GM23248 (cell line): ENCODE data around the gene FARS2. TPM values are rescaled to one million over a fixed set of nuclear protein-coding genes. Genes with fewer than 3 reads are reported as not detected.
A peak's percentile ranks its signal among the peaks of the same experiment; 100 is the strongest.

Experiments
- DNase-seq: peaks from one replicate; pipeline ENCODE4 v3.0.0-alpha.2; 2015
- H2AFZ ChIP-seq: fragments of 200-600 bp; sonication (generic); 2 replicates; pipeline ENCODE4 v1.6.1; 2016; ENCODE audit warnings: antibody characterized with exemption
- H3F3A ChIP-seq: fragments of 200-600 bp; sonication (generic); 2 replicates; pipeline ENCODE4 v1.6.1; 2016; ENCODE audit warnings: mild to moderate bottlenecking, antibody characterized with exemption, mixed run types; ENCODE audit not compliant: insufficient read depth
- H3K27ac ChIP-seq: fragments of 200-600 bp; sonication (generic); 2 replicates; pipeline ENCODE4 v1.5.1; 2016; ENCODE audit warnings: mild to moderate bottlenecking
- H3K27me3 ChIP-seq: fragments of 200-600 bp; sonication (generic); replicated peaks from 2 replicates; pipeline ENCODE4 v1.6.1; 2016; ENCODE audit warnings: mild to moderate bottlenecking; ENCODE audit not compliant: insufficient read depth
- H3K36me3 ChIP-seq: fragments of 200-600 bp; sonication (generic); 2 replicates; pipeline ENCODE4 v1.6.1; 2016; ENCODE audit warnings: low read depth, mild to moderate bottlenecking
- H3K4me1 ChIP-seq: fragments of 200-600 bp; sonication (generic); 2 replicates; pipeline ENCODE4 v1.6.1; 2016; ENCODE audit warnings: mild to moderate bottlenecking; ENCODE audit not compliant: insufficient read depth
- H3K4me2 ChIP-seq: fragments of 200-600 bp; sonication (generic); one replicate; pipeline ENCODE4 v1.6.1; 2016; ENCODE audit warnings: mild to moderate bottlenecking; ENCODE audit not compliant: unreplicated experiment
- H3K4me3 ChIP-seq: fragments of 200-600 bp; sonication (generic); 2 replicates; pipeline ENCODE4 v1.5.1; 2016; ENCODE audit warnings: mild to moderate bottlenecking
- H3K79me2 ChIP-seq: fragments of 200-600 bp; sonication (generic); 2 replicates; pipeline ENCODE4 v1.6.1; 2016; ENCODE audit warnings: mild to moderate bottlenecking; ENCODE audit not compliant: insufficient read depth
- H3K9ac ChIP-seq: fragments of 200-600 bp; sonication (generic); 2 replicates; pipeline ENCODE4 v1.6.1; 2016; ENCODE audit warnings: mild to moderate bottlenecking
- H3K9me2 ChIP-seq: fragments of 200-600 bp; sonication (generic); 2 replicates; pipeline ENCODE4 v1.6.1; 2016; ENCODE audit warnings: mixed run types, mild to moderate bottlenecking, moderate library complexity; ENCODE audit not compliant: insufficient read depth
- H3K9me3 ChIP-seq: fragments of 200-600 bp; sonication (generic); one replicate; pipeline ENCODE4 v1.6.1; 2017; ENCODE audit warnings: low read depth
- H4K20me1 ChIP-seq: fragments of 200-600 bp; sonication (generic); 2 replicates; pipeline ENCODE4 v1.6.0; 2016; ENCODE audit not compliant: insufficient read depth
- EZH2 ChIP-seq: fragments of 200-600 bp; sonication (generic); IDR thresholded peaks from 2 replicates; pipeline ENCODE4 v1.6.1; 2018; ENCODE audit warnings: antibody characterized with exemption, mild to moderate bottlenecking; ENCODE audit not compliant: insufficient read depth, poor library complexity, severe bottlenecking
- EZH2phosphoT487 ChIP-seq: fragments of 200-600 bp; sonication (generic); IDR thresholded peaks from 2 replicates; pipeline ENCODE4 v1.6.1; 2018; ENCODE audit warnings: antibody characterized with exemption, moderate library complexity, mild to moderate bottlenecking, low read depth; ENCODE audit not compliant: insufficient read depth
- WGBS, 2 experiments: methylation state at CpG; one replicate each; pipeline ENCODE4 v1.1.6; 2015 to 2017; ENCODE audit warnings: low lambda C conversion rate in 2 of 2, low coverage in 1 of 2; ENCODE audit errors: missing lambda C conversion rate in 2 of 2; 5-methylcytosine and 5-hydroxymethylcytosine counted together
- in situ Hi-C: fragments of 300-500 bp; cut with MboI; formaldehyde crosslinking; loops from 2 replicates; pipeline ENCODE4 v1.15.0; 2020
- polyA plus RNA-seq: library from polyadenylated mRNA; unstranded; fragments of >200 nt; fragmentation: Nextera tagmentation; extraction: Ambion mirVana; gene quantifications from 2 replicates; pipeline ENCODE4 v1.2.1, GENCODE V29; 2016
- total RNA-seq: library from RNA; depleted of rRNA; stranded (reverse); fragments of >200 nt; shearing (Covaris generic); gene quantifications from 2 replicates; pipeline ENCODE4 v1.2.3, GENCODE V29; 2014

Gene FARS2
- total and polyA plus RNA-seq, 2 experiments from 2014 or later: 15.1 to 16.5 TPM

- no peaks in the 10 kb centered on the region for H3K36me3 ChIP-seq
- H3K27me3 ChIP-seq: no peaks in the 10 kb centered on the region
- H3K4me2 ChIP-seq: no peak overlapping the region
- peaks cover 18% of the 10 kb centered on the region for H3K4me1 ChIP-seq
- no peaks in the 10 kb centered on the region for H4K20me1 ChIP-seq
- H3K79me2 ChIP-seq: no peaks in the 10 kb centered on the region
- peaks cover 24% of the 10 kb centered on the region for H3F3A ChIP-seq
- no peak overlapping the region for H3K4me3 ChIP-seq
- no peak overlapping the region for H3K27ac ChIP-seq
- no peaks in the 10 kb centered on the region for H3K9me2 ChIP-seq
- WGBS, 2 experiments: 99% methylated on average over 4 of the region's 4 CpGs
- in situ Hi-C loops: no loop called here
- H3K9me3 ChIP-seq: no peaks in the 10 kb centered on the region
- DNase-seq: no peak
- no peak overlapping the region for H3K9ac ChIP-seq
- H2AFZ ChIP-seq: no peak overlapping the region
- no peak for TF ChIP-seq EZH2
- no peak for TF ChIP-seq EZH2phosphoT487
Measured at GRCh38 chr6:5753209-5753608, 491.9 kb downstream of the FARS2 start.

DNA sequence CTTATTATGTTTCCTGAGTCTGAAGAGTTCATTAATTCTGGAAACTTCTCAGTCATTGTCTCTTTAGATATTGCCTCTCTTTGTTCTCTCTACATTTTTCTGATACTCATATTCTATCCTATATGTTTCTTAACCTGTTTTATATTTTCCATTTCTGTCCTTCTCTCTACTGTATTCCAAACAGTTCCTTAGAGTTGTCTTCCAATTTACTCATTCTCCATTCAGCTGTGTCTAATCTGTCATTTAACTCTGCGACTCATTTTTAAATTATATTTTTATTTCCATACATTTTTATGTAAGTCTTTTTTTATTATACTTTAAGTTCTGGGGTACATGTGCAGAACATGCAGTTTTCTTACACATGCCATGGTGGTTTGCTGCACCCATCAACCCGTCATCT is 493.6 kb downstream of the FARS2 start:
- TF ChIP-seq EZH2phosphoT487 (no peak), EZH2 (no peak)
- H3K4me1 ChIP-seq: peaks cover 18% of the 10 kb centered on the region
- H3K79me2 ChIP-seq: no peaks in the 10 kb centered on the region
- no peaks in the 10 kb centered on the region for H4K20me1 ChIP-seq
- H3K9me2 ChIP-seq: no peaks in the 10 kb centered on the region
- no peak overlapping the region for H3K4me3 ChIP-seq
- H3K27ac ChIP-seq: no peak overlapping the region
- H3K9ac ChIP-seq: no peak overlapping the region
- H3K27me3 ChIP-seq: no peaks in the 10 kb centered on the region
- H3F3A ChIP-seq: peaks cover 24% of the 10 kb centered on the region
- in situ Hi-C loops: no loop called here
- DNase-seq: peak; percentile 12
- H3K9me3 ChIP-seq: no peaks in the 10 kb centered on the region
- H3K36me3 ChIP-seq: no peaks in the 10 kb centered on the region
- 53 to 63% methylated on average over 2 of the region's 2 CpGs for WGBS, 2 experiments
- no peak overlapping the region for H3K4me2 ChIP-seq
- H2AFZ ChIP-seq: no peak overlapping the region

- Histone ChIP-seq H3K27ac (no peak overlapping the region), H3K79me2 (no peaks in the 10 kb centered on the region), H3K9me2 (no peaks in the 10 kb centered on the region), H3K9me3 (no peaks in the 10 kb centered on the region), H3K4me1 (peaks cover 8% of the 10 kb centered on the region), H3K9ac (no peak overlapping the region), H3K36me3 (no peaks in the 10 kb centered on the region), H3K4me3 (no peak overlapping the region), H3K27me3 (no peaks in the 10 kb centered on the region), H2AFZ (no peak overlapping the region), H3K4me2 (no peak overlapping the region), H3F3A (no peaks in the 10 kb centered on the region), H4K20me1 (no peaks in the 10 kb centered on the region)
- 93 to 99% methylated on average over 5 of the region's 5 CpGs for WGBS, 2 experiments
- DNase-seq: no peak
- in situ Hi-C loops: no loop called here
- no peak for TF ChIP-seq EZH2
- no peak for TF ChIP-seq EZH2phosphoT487
Measured at GRCh38 chr6:5759571-5759970, 498.3 kb downstream of the FARS2 start.

DNA sequence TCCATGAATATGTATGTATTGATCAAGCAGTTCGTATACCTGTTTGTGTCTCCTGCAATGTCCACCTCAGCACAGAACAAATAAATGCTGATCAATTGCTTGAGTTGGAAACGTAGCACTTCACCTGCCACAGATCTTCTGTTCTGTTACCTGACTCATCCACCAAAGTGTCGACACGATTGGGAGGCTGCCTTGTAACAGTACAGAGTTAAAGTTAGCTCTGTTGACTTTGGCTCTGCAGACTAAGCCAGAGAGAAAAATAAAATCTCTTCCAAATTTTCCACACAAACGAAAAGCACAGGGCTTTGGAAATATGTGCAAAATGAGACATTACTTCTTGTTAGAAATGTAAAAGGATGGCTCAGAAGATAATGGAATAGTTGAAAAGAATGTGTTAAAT is 500.1 kb downstream of the FARS2 start:
- no peak for DNase-seq
- Histone ChIP-seq H3K4me1 (peaks cover 12% of the 10 kb centered on the region), H3K9me2 (no peaks in the 10 kb centered on the region), H3K4me2 (no peak overlapping the region), H3K9ac (no peak overlapping the region), H2AFZ (no peak overlapping the region), H3K4me3 (no peak overlapping the region), H3K9me3 (no peaks in the 10 kb centered on the region), H4K20me1 (no peaks in the 10 kb centered on the region), H3F3A (no peaks in the 10 kb centered on the region), H3K27ac (no peak overlapping the region), H3K36me3 (no peaks in the 10 kb centered on the region), H3K79me2 (no peaks in the 10 kb centered on the region), H3K27me3 (no peaks in the 10 kb centered on the region)
- in situ Hi-C loops: no loop called here
- TF ChIP-seq EZH2phosphoT487 (no peak), EZH2 (no peak)
- WGBS, 2 experiments: 75 to 81% methylated on average over 5 of the region's 5 CpGs

- Histone ChIP-seq H3K9me2 (no peaks in the 10 kb centered on the region), H2AFZ (no peak overlapping the region), H3K36me3 (no peaks in the 10 kb centered on the region), H3K4me1 (peaks cover 12% of the 10 kb centered on the region), H3K4me2 (no peak overlapping the region), H3K9ac (no peak overlapping the region), H3K9me3 (no peaks in the 10 kb centered on the region), H3K27me3 (no peaks in the 10 kb centered on the region), H3K79me2 (no peaks in the 10 kb centered on the region), H3F3A (no peaks in the 10 kb centered on the region), H3K4me3 (no peak overlapping the region), H4K20me1 (no peaks in the 10 kb centered on the region), H3K27ac (no peak overlapping the region)
- DNase-seq: no peak
- TF ChIP-seq EZH2phosphoT487 (no peak), EZH2 (no peak)
- in situ Hi-C loops: no loop called here
- 81 to 92% methylated on average over 12 of the region's 12 CpGs for WGBS, 2 experiments
Measured at GRCh38 chr6:5762561-5762968, 501.3 kb downstream of the FARS2 start.
